Measurements from ENCODE around the gene USP32.

DNA sequence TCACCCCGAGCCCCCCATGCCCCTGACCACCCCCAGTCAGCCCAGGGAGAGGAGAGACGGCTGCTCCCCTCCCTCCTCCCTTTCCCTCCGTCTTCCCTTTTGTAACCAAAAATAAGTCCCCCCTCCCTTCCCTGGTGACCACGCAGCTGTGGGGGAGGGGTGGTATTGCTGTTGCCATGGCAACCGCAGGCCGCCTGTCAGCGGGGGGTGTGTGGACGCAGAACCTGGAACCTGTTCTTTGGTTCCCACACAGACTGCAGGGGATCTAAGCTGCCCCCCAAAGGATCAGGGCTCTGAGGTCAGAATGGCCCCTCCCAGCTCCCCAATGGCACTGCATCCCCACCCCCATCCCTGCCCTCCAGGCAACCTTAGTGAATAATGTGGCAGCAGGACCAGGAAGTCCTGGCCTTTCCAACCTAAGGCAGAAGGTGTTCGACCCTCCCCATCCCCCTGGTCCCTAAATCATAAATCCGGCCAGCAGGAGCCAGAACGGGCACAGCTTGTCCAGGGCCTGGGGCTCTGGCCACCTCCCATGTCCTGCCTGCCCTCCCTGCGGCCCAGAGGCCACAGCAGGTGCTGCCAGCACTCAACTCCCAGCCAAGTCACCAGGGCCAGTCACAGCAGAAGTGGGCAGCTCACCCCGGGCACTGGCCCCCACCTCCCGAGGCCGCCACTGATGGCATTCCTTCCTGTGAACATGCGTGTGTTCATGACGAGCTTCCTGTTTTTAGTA lies 230.2 kb downstream of the USP32 start:
- no peak for TF ChIP-seq CTCF (conservative IDR thresholded peaks at IDR 0.05; ENCODE audit: low read length)
- no peak for TF ChIP-seq EZH2phosphoT487 (IDR thresholded peaks at IDR 0.05; ENCODE audit: borderline replicate concordance)

All from Loucy (cell line).